Retina (tissue), 1 donor: ENCODE data around the gene KSR2.

Experiments used
- DNase-seq: peaks from one replicate; pipeline ENCODE4 v3.0.0-alpha.2; 2016

The KSR2 gene

GRCh38 chr12:117596968-117597367 is 371.8 kb downstream of the KSR2 start:
- no peak for DNase-seq

GRCh38 chr12:117595751-117596150 is 373.0 kb downstream of the KSR2 start:
- no peak for DNase-seq

- no peak for DNase-seq
These were observed 374.3 kb downstream of the KSR2 start for GRCh38 chr12:117594481-117594880.

- peak; percentile 44 for DNase-seq
These were observed 374.9 kb downstream of the KSR2 start for GRCh38 chr12:117593815-117594400.

GRCh38 chr12:117592588-117593305 is 376.0 kb downstream of the KSR2 start:
- no peak for DNase-seq

- no peak for DNase-seq
These were observed 377.8 kb downstream of the KSR2 start for GRCh38 chr12:117590999-117591398.

- no peak for DNase-seq
These were observed 378.4 kb downstream of the KSR2 start for GRCh38 chr12:117590386-117590785.

GRCh38 chr12:117589021-117589420 is 379.8 kb downstream of the KSR2 start:
- no peak for DNase-seq

GRCh38 chr12:117587631-117588287 is 381.0 kb downstream of the KSR2 start:
- peak; percentile 62 for DNase-seq

- DNase-seq: no peak
These were observed 385.0 kb downstream of the KSR2 start for GRCh38 chr12:117583677-117584225.

GRCh38 chr12:117583092-117583491 is 385.7 kb downstream of the KSR2 start:
- DNase-seq: no peak

GRCh38 chr12:117582135-117582784 is 386.5 kb downstream of the KSR2 start:
- DNase-seq: no peak

GRCh38 chr12:117580718-117581062 is 388.1 kb downstream of the KSR2 start:
- DNase-seq: no peak

GRCh38 chr12:117580015-117580717 is 388.6 kb downstream of the KSR2 start:
- DNase-seq: no peak

- no peak for DNase-seq
These were observed 391.6 kb downstream of the KSR2 start for GRCh38 chr12:117577122-117577657.

GRCh38 chr12:117576053-117576452 is 392.7 kb downstream of the KSR2 start:
- no peak for DNase-seq

- no peak for DNase-seq
These were observed 394.1 kb downstream of the KSR2 start for GRCh38 chr12:117574655-117575054.

- DNase-seq: no peak
These were observed 396.0 kb downstream of the KSR2 start for GRCh38 chr12:117572755-117573154.

- no peak for DNase-seq
These were observed 397.5 kb downstream of the KSR2 start for GRCh38 chr12:117571321-117571720.

GRCh38 chr12:117570608-117571007 is 398.2 kb downstream of the KSR2 start:
- no peak for DNase-seq

GRCh38 chr12:117567644-117568216 is 401.1 kb downstream of the KSR2 start:
- DNase-seq: peak; percentile 44

- peak; percentile 51 for DNase-seq
These were observed 403.9 kb downstream of the KSR2 start for GRCh38 chr12:117564881-117565280.
